NB4 (cell line): ENCODE data around the gene PCGF5.
A peak's percentile ranks its signal among the peaks of the same experiment; 100 is the strongest.

ENCODE experiments used
- MYC ChIP-seq: IDR thresholded peaks from 2 replicates; pipeline ENCODE4 v1.6.1; 2011; ENCODE audit warnings: low read depth, low read length
- TF ChIP-seq, protein P1 (sequence below): IDR thresholded peaks from one replicate; pipeline ENCODE4 v1.5.1; 2012; ENCODE audit warnings: low read depth, low read length

DNA sequence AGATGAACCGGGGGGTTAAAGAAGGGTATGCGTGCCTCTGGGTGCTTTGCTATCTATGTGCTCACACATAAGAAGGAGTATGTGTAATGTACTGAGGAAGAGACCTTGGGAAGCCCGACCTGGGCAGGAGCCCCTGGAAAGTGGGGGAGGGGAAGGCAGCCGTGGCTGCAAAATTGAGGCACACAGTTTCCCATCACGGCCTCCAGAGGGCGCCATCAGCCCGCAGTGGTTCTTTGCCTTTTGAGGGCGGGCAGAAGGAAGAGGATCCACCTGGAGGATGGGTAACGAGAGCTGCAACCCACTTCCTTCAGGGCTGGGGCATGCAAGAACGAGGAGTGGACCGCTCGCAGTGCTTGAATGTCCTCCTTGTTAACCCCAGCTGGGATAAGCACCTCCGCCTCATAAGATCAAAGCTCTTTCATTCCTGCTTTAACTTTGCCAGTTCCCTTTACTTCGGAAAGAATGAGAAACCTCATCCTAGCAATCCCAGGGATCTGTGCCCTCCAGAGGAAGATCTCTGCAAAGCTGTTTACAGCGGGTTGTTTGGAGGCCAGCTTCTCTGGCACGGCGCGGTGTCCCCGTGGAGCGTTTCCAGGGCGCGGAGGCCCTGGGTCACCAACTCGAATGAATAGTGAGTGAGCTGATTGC is 77.9 kb downstream of the PCGF5 start:
- TF ChIP-seq, protein P1, sequence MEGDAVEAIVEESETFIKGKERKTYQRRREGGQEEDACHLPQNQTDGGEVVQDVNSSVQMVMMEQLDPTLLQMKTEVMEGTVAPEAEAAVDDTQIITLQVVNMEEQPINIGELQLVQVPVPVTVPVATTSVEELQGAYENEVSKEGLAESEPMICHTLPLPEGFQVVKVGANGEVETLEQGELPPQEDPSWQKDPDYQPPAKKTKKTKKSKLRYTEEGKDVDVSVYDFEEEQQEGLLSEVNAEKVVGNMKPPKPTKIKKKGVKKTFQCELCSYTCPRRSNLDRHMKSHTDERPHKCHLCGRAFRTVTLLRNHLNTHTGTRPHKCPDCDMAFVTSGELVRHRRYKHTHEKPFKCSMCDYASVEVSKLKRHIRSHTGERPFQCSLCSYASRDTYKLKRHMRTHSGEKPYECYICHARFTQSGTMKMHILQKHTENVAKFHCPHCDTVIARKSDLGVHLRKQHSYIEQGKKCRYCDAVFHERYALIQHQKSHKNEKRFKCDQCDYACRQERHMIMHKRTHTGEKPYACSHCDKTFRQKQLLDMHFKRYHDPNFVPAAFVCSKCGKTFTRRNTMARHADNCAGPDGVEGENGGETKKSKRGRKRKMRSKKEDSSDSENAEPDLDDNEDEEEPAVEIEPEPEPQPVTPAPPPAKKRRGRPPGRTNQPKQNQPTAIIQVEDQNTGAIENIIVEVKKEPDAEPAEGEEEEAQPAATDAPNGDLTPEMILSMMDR, result peak; percentile 93
- TF ChIP-seq MYC, result no peak
